A549 (cell line): ENCODE measurements around the gene TTC32. TPM values are rescaled to one million over a fixed set of nuclear protein-coding genes. Genes with fewer than 3 reads are reported as not detected.

Experiments
- ATAC-seq, 2 experiments: fragments of 200-7000 bp in 1 of 2; fragments of >200 bp in 1 of 2; cut with Nextera tagmentation in 1 of 2; cut with Tn5 transposase in 1 of 2; 3 replicates each; pipeline versions ENCODE4 v1.8.0 to v1.9.1; 2018 to 2020; ENCODE audit warnings: mild to moderate bottlenecking in 1 of 2, moderate library complexity in 1 of 2
- CTCF ChIA-PET: fragments of 300-600 bp; sonication (Branson Sonifier 250); formaldehyde crosslinking; extraction: SDS; loops from one replicate; lab custom pipeline; 2021; ENCODE audit warnings: antibody characterized with exemption, inconsistent platforms; lab: Yijun Ruan, JAX
- POLR2A ChIA-PET: fragments of 350-600 bp; formaldehyde crosslinking; extraction: SDS; loops from one replicate; lab custom pipeline; 2021; ENCODE audit warnings: antibody characterized with exemption, inconsistent platforms; lab: Yijun Ruan, JAX
- DNase-seq, 2 experiments: peaks; one replicate each; pipeline versions ENCODE4 v3.0.0 to v3.0.0-alpha.2; 2011 to 2016; ENCODE audit warnings: low read depth in 1 of 2, low spot score in 1 of 2
- FAIRE-seq: peaks from 2 replicates; lab custom pipeline; 2011; peaks lifted over from hg19 to GRCh38; lab: Jason Lieb, UNC
- H3K27ac ChIP-seq, 2 experiments: fragments of >200 bp; sonication (Bioruptor Twin); formaldehyde crosslinking; 3 replicates each; pipeline ENCODE4 v1.5.1; 2016 to 2017
- H3K4me1 ChIP-seq: fragments of >200 bp; sonication (Bioruptor Twin); formaldehyde crosslinking; 3 replicates; pipeline ENCODE4 v1.6.1; 2016
- H3K4me2 ChIP-seq: fragments of >200 bp; sonication (Bioruptor Twin); formaldehyde crosslinking; 3 replicates; pipeline ENCODE4 v1.6.1; 2016
- H3K4me3 ChIP-seq: fragments of >200 bp; sonication (Bioruptor Twin); formaldehyde crosslinking; 3 replicates; pipeline ENCODE4 v1.5.1; 2016
- H3K9me3 ChIP-seq: fragments of >200 bp; sonication (Bioruptor Twin); formaldehyde crosslinking; 3 replicates; pipeline ENCODE4 v1.6.1; 2016
- BHLHE40 ChIP-seq: IDR thresholded peaks from 2 replicates; pipeline ENCODE4 v1.6.1; 2012; ENCODE audit warnings: low read depth, low read length, inconsistent platforms
- CBX2 ChIP-seq: fragments of 200-600 bp; sonication (generic); IDR thresholded peaks from 2 replicates; pipeline ENCODE4 v1.6.1; 2016; ENCODE audit warnings: low read depth, mild to moderate bottlenecking, borderline replicate concordance
- CBX8 ChIP-seq: fragments of 200-600 bp; sonication (generic); IDR thresholded peaks from 2 replicates; pipeline ENCODE4 v1.6.1; 2016
- CEBPB ChIP-seq, 2 experiments: fragments of >200 bp in 1 of 2; sonication (Bioruptor Twin) in 1 of 2; formaldehyde crosslinking in 1 of 2; IDR thresholded peaks; 2 replicates each; pipeline ENCODE4 v1.6.1; 2012 to 2016
- CHD4 ChIP-seq: fragments of 200-600 bp; sonication (generic); IDR thresholded peaks from 2 replicates; pipeline ENCODE4 v1.6.1; 2016; ENCODE audit warnings: antibody characterized with exemption, mild to moderate bottlenecking, borderline replicate concordance
- EHF ChIP-seq: fragments of 250-450 bp; sonication (Bioruptor Pico); IDR thresholded peaks from 2 replicates; pipeline ENCODE4 v1.5.0; 2020; ENCODE audit warnings: mild to moderate bottlenecking
- FOSB ChIP-seq: fragments of 250-450 bp; sonication (Bioruptor Pico); IDR thresholded peaks from 2 replicates; pipeline ENCODE4 v1.5.0; 2020; ENCODE audit warnings: mild to moderate bottlenecking, moderate library complexity
- FOXS1 ChIP-seq: fragments of 250-450 bp; sonication (Bioruptor Pico); IDR thresholded peaks from 2 replicates; pipeline ENCODE4 v1.5.0; 2020; ENCODE audit warnings: mild to moderate bottlenecking, moderate library complexity
- HEYL ChIP-seq: fragments of 250-450 bp; sonication (Bioruptor Pico); IDR thresholded peaks from 2 replicates; pipeline ENCODE4 v1.8.0; 2021; ENCODE audit warnings: mild to moderate bottlenecking, moderate library complexity
- JUNB ChIP-seq: fragments of >200 bp; sonication (Bioruptor Twin); formaldehyde crosslinking; IDR thresholded peaks from 2 replicates; pipeline ENCODE4 v1.6.1; 2016
- MAZ ChIP-seq: fragments of 150-350 bp; IDR thresholded peaks from 2 replicates; pipeline ENCODE4 v1.6.1; 2014; ENCODE audit warnings: antibody characterized with exemption, low read depth, low read length, borderline replicate concordance
- NPAS2 ChIP-seq: fragments of 250-450 bp; sonication (Bioruptor Pico); IDR thresholded peaks from 2 replicates; pipeline ENCODE4 v1.8.0; 2022; ENCODE audit warnings: mild to moderate bottlenecking, moderate library complexity, borderline replicate concordance
- NR3C1 ChIP-seq: fragments of >200 bp; sonication (Bioruptor Twin); formaldehyde crosslinking; IDR thresholded peaks from 3 replicates; pipeline ENCODE4 v1.6.1; 2017
- PBX3 ChIP-seq: IDR thresholded peaks from 2 replicates; pipeline ENCODE4 v1.6.1; 2012
- POLR2A ChIP-seq: IDR thresholded peaks from 2 replicates; pipeline ENCODE4 v1.6.1; 2012; ENCODE audit warnings: mild to moderate bottlenecking, low read length
- RCOR1 ChIP-seq: fragments of 150-350 bp; IDR thresholded peaks from 2 replicates; pipeline ENCODE4 v1.6.1; 2014; ENCODE audit warnings: antibody characterized with exemption, low read length, low read depth
- RFX5 ChIP-seq: fragments of 450-650 bp; IDR thresholded peaks from 2 replicates; pipeline ENCODE4 v1.7.1; 2014; ENCODE audit warnings: antibody characterized with exemption, mild to moderate bottlenecking, moderate library complexity
- SMC3 ChIP-seq: fragments of >200 bp; sonication (Bioruptor Twin); formaldehyde crosslinking; IDR thresholded peaks from 3 replicates; pipeline ENCODE4 v1.6.1; 2018; ENCODE audit warnings: inconsistent platforms
- TFCP2L1 ChIP-seq: fragments of 250-450 bp; sonication (Bioruptor Pico); IDR thresholded peaks from 2 replicates; pipeline ENCODE4 v1.5.0; 2021; ENCODE audit warnings: mild to moderate bottlenecking
- TP53 ChIP-seq: fragments of 250-450 bp; sonication (Bioruptor Pico); IDR thresholded peaks from 2 replicates; pipeline ENCODE4 v1.5.0; 2021; ENCODE audit warnings: mild to moderate bottlenecking, moderate library complexity
- WGBS: methylation state at CpG from one replicate; pipeline ENCODE4 v1.1.6; 2017; ENCODE audit errors: missing lambda C conversion rate; 5-methylcytosine and 5-hydroxymethylcytosine counted together
- polyA plus RNA-seq, 4 experiments: library from polyadenylated mRNA; depleted of rRNA in 3 of 4; stranded (reverse); fragments of >200 nt; fragmentation: RNase III in 1 of 4; extraction: RNeasy Plus Mini Kit Qiagen cat#74134 plus additional on column Dnase treatment in 1 of 4; gene quantifications; 2 replicates in 3 of 4; 3 replicates in 1 of 4; pipeline ENCODE4 v1.2.3, GENCODE V29; 2011 to 2017
- TF ChIP-seq, protein P1 (sequence below): fragments of 450-650 bp; IDR thresholded peaks from 2 replicates; pipeline ENCODE4 v1.6.1; 2014; ENCODE audit warnings: antibody characterized with exemption
- TF ChIP-seq, protein P2 (sequence below): fragments of >200 bp; sonication (Bioruptor Twin); formaldehyde crosslinking; IDR thresholded peaks from 2 replicates; pipeline ENCODE4 v1.6.1; 2016
- TF ChIP-seq, protein P3 (sequence below): IDR thresholded peaks from 2 replicates; pipeline ENCODE4 v1.6.1; 2012; ENCODE audit warnings: low read depth, borderline replicate concordance
- TF ChIP-seq, protein P4 (sequence below): fragments of 250-450 bp; sonication (Bioruptor Pico); IDR thresholded peaks from 2 replicates; pipeline ENCODE4 v1.5.0; 2021; ENCODE audit warnings: mild to moderate bottlenecking, moderate library complexity, borderline replicate concordance

Gene TTC32
- polyA plus RNA-seq, 2 of the 4 experiments (the other 2 are of a cell fraction): 22.4 to 37.1 TPM

DNA sequence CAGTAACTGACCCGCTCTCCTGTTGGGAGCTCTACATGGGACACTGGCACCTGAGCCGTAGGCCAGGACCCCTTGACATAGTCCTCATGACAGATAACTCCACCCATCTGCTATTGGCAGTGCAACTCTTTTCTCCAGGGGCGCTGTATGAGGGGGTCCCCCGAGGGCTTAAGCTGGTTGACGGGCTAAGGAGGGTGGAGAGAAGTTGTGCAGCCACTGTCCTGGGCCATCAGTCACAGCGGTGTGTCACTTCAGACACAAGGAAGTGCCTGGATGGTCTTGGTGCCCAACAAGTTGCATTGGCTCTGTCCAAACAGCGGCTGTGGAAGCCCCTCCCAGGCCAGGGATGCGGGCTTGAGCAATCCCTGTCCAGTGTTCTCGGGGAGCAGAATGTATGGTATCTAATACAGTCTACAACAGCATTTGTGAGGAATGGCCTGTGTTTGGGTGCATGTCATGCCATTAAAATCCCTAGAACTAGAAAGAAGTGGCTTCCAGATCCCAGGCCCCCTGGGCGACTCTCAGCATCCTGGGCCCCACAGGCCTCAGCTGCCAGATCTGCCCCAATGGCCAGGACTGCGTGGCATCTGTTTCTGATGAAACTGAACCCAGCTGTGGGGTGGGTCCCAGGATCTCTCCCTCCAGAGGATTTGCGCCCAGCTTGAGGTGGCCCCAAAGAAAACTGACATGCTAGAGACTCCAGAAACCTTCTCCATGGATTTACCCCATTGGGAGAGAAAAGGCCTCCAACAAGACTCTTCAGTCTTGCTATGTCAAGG lies 23.3 kb downstream of the TTC32 start:
- WGBS: 77% methylated on average over 11 of the region's 12 CpGs
- FAIRE-seq (no peak), ATAC-seq (no peak), DNase-seq (no peak)
- H3K4me2 ChIP-seq: no peak overlapping the region
- ChIA-PET CTCF (interaction anchor here (0.6 to 1.7 kb wide), 3 partner anchors 13 to 1131 kb away, joined by 3 to 7 read pairs (median 3); no protein-coding TSS in a partner anchor), POLR2A (no interaction called here)
- no peaks in the 10 kb centered on the region for H3K9me3 ChIP-seq
- no peaks in the 10 kb centered on the region for H3K4me1 ChIP-seq
- no peak overlapping the region for H3K27ac ChIP-seq
- TF ChIP-seq SMC3 (no peak), BHLHE40 (no peak)
- no peak overlapping the region for H3K4me3 ChIP-seq

DNA sequence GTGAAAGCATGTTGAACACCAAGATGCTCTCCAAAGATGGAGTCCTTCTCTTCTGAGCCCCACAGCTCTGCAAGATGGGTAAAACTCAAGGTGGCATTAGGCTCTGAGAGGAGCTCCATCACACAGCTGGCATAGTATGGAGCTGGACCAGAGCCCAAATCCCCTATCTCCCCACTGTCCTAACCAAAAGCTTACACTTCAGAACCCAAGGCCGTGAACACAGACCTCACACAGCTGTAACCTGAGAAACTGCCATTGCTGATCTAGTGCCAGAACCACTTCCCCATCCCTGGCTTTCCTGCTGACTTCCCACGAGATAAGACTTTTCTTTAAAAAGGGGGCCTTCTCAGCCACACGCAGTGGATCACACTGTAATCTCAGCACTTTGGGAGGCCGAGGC lies 25.0 kb downstream of the TTC32 start:
- FAIRE-seq (no peak), DNase-seq (no peak), ATAC-seq (no peak)
- Histone ChIP-seq H3K4me2 (no peak overlapping the region), H3K4me1 (no peaks in the 10 kb centered on the region), H3K4me3 (no peak overlapping the region), H3K9me3 (no peaks in the 10 kb centered on the region), H3K27ac (no peak overlapping the region)
- WGBS: 53% methylated on average over 4 of the region's 4 CpGs
- ChIA-PET CTCF (interaction anchor here (1.9 to 6.2 kb wide), 2 partner anchors 9 to 13 kb away, joined by 4 to 53 read pairs; no protein-coding TSS in a partner anchor), POLR2A (no interaction called here)
- TF ChIP-seq JUNB (no peak), TFCP2L1 (no peak), NPAS2 (CRISPR knock-in tag) (no peak), MAZ (no peak), RCOR1 (no peak), POLR2A (no peak), RFX5 (no peak), CHD4 (no peak), FOXS1 (CRISPR knock-in tag) (no peak), CBX2 (no peak), PBX3 (no peak), FOSB (CRISPR knock-in tag) (no peak), EHF (CRISPR knock-in tag) (no peak), CBX8 (no peak), HEYL (no peak), TP53 (no peak), SMC3 (no peak), NR3C1 (no peak)
- TF ChIP-seq, protein P1, sequence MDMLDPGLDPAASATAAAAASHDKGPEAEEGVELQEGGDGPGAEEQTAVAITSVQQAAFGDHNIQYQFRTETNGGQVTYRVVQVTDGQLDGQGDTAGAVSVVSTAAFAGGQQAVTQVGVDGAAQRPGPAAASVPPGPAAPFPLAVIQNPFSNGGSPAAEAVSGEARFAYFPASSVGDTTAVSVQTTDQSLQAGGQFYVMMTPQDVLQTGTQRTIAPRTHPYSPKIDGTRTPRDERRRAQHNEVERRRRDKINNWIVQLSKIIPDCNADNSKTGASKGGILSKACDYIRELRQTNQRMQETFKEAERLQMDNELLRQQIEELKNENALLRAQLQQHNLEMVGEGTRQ: no peak
- TF ChIP-seq, protein P2, sequence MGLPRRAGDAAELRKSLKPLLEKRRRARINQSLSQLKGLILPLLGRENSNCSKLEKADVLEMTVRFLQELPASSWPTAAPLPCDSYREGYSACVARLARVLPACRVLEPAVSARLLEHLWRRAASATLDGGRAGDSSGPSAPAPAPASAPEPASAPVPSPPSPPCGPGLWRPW: no peak

- H3K4me3 ChIP-seq: no peak overlapping the region
- H3K4me2 ChIP-seq: no peak overlapping the region
- ATAC-seq: no peak
- no peaks in the 10 kb centered on the region for H3K9me3 ChIP-seq
- TF ChIP-seq, protein P3, sequence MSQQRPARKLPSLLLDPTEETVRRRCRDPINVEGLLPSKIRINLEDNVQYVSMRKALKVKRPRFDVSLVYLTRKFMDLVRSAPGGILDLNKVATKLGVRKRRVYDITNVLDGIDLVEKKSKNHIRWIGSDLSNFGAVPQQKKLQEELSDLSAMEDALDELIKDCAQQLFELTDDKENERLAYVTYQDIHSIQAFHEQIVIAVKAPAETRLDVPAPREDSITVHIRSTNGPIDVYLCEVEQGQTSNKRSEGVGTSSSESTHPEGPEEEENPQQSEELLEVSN: no peak
- TF ChIP-seq, protein P4, sequence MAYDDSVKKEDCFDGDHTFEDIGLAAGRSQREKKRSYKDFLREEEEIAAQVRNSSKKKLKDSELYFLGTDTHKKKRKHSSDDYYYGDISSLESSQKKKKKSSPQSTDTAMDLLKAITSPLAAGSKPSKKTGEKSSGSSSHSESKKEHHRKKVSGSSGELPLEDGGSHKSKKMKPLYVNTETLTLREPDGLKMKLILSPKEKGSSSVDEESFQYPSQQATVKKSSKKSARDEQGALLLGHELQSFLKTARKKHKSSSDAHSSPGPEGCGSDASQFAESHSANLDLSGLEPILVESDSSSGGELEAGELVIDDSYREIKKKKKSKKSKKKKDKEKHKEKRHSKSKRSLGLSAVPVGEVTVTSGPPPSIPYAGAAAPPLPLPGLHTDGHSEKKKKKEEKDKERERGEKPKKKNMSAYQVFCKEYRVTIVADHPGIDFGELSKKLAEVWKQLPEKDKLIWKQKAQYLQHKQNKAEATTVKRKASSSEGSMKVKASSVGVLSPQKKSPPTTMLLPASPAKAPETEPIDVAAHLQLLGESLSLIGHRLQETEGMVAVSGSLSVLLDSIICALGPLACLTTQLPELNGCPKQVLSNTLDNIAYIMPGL (CRISPR knock-in tag): no peak
- TF ChIP-seq CEBPB (IDR thresholded peaks at IDR 0.05): no peak
- TF ChIP-seq, all 56 proteins: peak for 0
- ChIA-PET CTCF (interaction anchor here (0.6 to 6.2 kb wide), 4 partner anchors 11 to 328 kb away, joined by 3 to 53 read pairs (median 4); no protein-coding TSS in a partner anchor), POLR2A (no interaction called here)
- DNase-seq (no peak), FAIRE-seq (no peak)
- WGBS: 26% methylated on average over 1 of the region's 1 CpG
- no peaks in the 10 kb centered on the region for H3K4me1 ChIP-seq
- H3K27ac ChIP-seq: no peak overlapping the region
Observed at GRCh38 chr2:19875280-19875679, 26.5 kb downstream of the TTC32 start.
